Measurements from ENCODE around the gene EFHC2.

GRCh38 chrX:44152852-44153251 lies 190.6 kb downstream of the EFHC2 start:
- TF ChIP-seq POLR2AphosphoS5 (IDR thresholded peaks at IDR 0.05; ENCODE audit: low read depth, low read length), result no peak
- no peak for TF ChIP-seq CTCF (IDR thresholded peaks at IDR 0.05)
- TF ChIP-seq REST (IDR thresholded peaks at IDR 0.05; ENCODE audit: insufficient read depth in 1 of 2, low read depth in 2 of 2, low read length in 1 of 2), result no peak
- no peak for TF ChIP-seq SIN3A (IDR thresholded peaks at IDR 0.05; ENCODE audit: borderline replicate concordance, insufficient read depth, low read depth, low read length)
- no peak for TF ChIP-seq TCF7L2 (IDR thresholded peaks at IDR 0.05; ENCODE audit: low read depth, low read length)
